OCI-LY7 (cell line): ENCODE results near the gene SMYD4. TPM values are rescaled to one million over a fixed set of nuclear protein-coding genes. Genes with fewer than 3 reads are reported as not detected.
"Not testable (repeated sequence)": the region's sequence is repeated elsewhere in the genome, so short reads cannot be mapped to it uniquely, and the experiment has no call there.

Experiments
- BruUV-seq: library from RNA; stranded (reverse); fragments of 400-500 nt; replicated peaks from 2 replicates; lab custom pipeline; 2021; lab: Mats Ljungman, UMichigan
- CTCF ChIA-PET: fragments of 300-600 bp; sonication (Branson Sonifier 250); formaldehyde crosslinking; loops from one replicate; lab custom pipeline; 2022; ENCODE audit warnings: antibody characterized with exemption; ENCODE audit not compliant: unreplicated experiment; lab: Charles Lee
- POLR2A ChIA-PET: fragments of 300-600 bp; sonication (Branson Sonifier 250); formaldehyde crosslinking; loops from one replicate; lab custom pipeline; 2022; ENCODE audit warnings: antibody characterized with exemption; lab: Charles Lee
- DNase-seq: peaks from one replicate; pipeline ENCODE4 v3.0.0-alpha.2; 2015; ENCODE audit warnings: low spot score
- H2AFZ ChIP-seq: fragments of 200-600 bp; sonication (generic), shearing (Covaris generic); 2 replicates; pipeline ENCODE4 v1.6.1; 2014; ENCODE audit warnings: mild to moderate bottlenecking, antibody characterized with exemption, low read length, moderate library complexity
- H3K27ac ChIP-seq: fragments of 200-600 bp; sonication (generic); 2 replicates; pipeline ENCODE4 v1.5.1; 2014; ENCODE audit warnings: mixed run types, low read depth, mild to moderate bottlenecking, moderate library complexity, low read length, inconsistent platforms; ENCODE audit not compliant: poor library complexity, severe bottlenecking
- H3K36me3 ChIP-seq: fragments of 200-600 bp; sonication (generic); 2 replicates; pipeline ENCODE4 v1.6.1; 2014; ENCODE audit warnings: mild to moderate bottlenecking, antibody characterized with exemption, low read length, moderate library complexity, mixed read lengths; ENCODE audit not compliant: insufficient read depth
- H3K4me1 ChIP-seq: fragments of 200-600 bp; sonication (generic); 2 replicates; pipeline ENCODE4 v1.5.1; 2014; ENCODE audit warnings: mild to moderate bottlenecking, low read length; ENCODE audit not compliant: insufficient read depth, poor library complexity, severe bottlenecking
- H3K4me2 ChIP-seq: fragments of 200-600 bp; sonication (generic); 2 replicates; pipeline ENCODE4 v1.6.1; 2014; ENCODE audit warnings: mild to moderate bottlenecking, low read length
- H3K4me3 ChIP-seq: fragments of 200-600 bp; sonication (generic); 2 replicates; pipeline ENCODE4 v1.5.1; 2014; ENCODE audit warnings: mild to moderate bottlenecking, low read depth, low read length; ENCODE audit not compliant: poor library complexity, severe bottlenecking
- H3K79me2 ChIP-seq: fragments of 200-600 bp; sonication (generic); 2 replicates; pipeline ENCODE4 v1.6.1; 2016; ENCODE audit warnings: low read depth, mild to moderate bottlenecking, low read length, moderate library complexity, mixed read lengths; ENCODE audit not compliant: insufficient read depth
- H3K9me2 ChIP-seq: fragments of 200-600 bp; sonication (generic); 2 replicates; pipeline ENCODE4 v1.6.1; 2016; ENCODE audit warnings: mild to moderate bottlenecking, low read length, mixed read lengths; ENCODE audit not compliant: insufficient read depth
- H3K9me3 ChIP-seq: fragments of 200-600 bp; sonication (generic); 2 replicates; pipeline ENCODE4 v1.6.1; 2014; ENCODE audit warnings: mild to moderate bottlenecking, mixed run types, low read length, mixed read lengths
- H4K20me1 ChIP-seq: fragments of 200-600 bp; sonication (generic); 2 replicates; pipeline ENCODE4 v1.6.1; 2014; ENCODE audit warnings: mild to moderate bottlenecking, antibody characterized with exemption, low read length, moderate library complexity, mixed read lengths; ENCODE audit not compliant: insufficient read depth
- CTCF ChIP-seq: fragments of 200-600 bp; sonication (generic); conservative IDR thresholded peaks from 2 replicates; pipeline ENCODE4 v1.5.1; 2014; ENCODE audit warnings: mild to moderate bottlenecking, antibody characterized with exemption, low read length, moderate library complexity, mixed read lengths
- EZH2phosphoT487 ChIP-seq: fragments of 200-600 bp; sonication (generic); IDR thresholded peaks from 2 replicates; pipeline ENCODE4 v1.6.1; 2018; ENCODE audit warnings: low read depth, borderline replicate concordance, mild to moderate bottlenecking, mixed run types, antibody characterized with exemption, low read length, moderate library complexity, mixed read lengths
- intact Hi-C: fragments of 100-400 bp; cut with micrococcal nuclease; formaldehyde crosslinking; loops from one replicate; pipeline ENCODE4 v1.10.0; 2022; ENCODE audit not compliant: unreplicated experiment
- total RNA-seq, 2 experiments: library from RNA; depleted of rRNA in 1 of 2; stranded (reverse); fragments of >200 nt in 1 of 2; shearing (Covaris generic) in 1 of 2; gene quantifications; 2 replicates each; pipeline ENCODE4 v1.2.3, GENCODE V29; 2014 to 2022

SMYD4 gene
- total RNA-seq, 2 experiments from 2014 or later, result 27.5 to 33.5 TPM

DNA sequence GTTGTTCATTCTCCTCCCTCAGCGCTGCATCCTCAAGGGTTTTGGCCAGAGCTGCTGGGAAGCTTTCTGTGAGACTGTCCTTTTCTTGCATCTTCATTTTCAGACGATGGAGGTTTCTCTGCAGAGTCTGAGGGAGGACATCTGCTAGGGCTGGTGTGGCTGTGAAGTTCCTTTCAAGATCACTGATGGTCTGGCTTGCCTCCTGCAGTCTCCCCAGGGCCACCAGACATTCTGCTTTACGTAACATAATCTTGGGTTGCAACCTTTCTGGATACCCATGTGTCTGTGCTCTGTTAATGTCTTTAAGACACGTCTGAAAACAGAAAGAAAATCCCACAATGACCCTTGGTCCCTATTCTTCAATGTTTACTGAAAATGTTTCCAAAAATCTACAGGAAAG, 29.0 kb downstream of the SMYD4 start:
- BruUV-seq, result no TSS peak
- CTCF ChIA-PET, result no interaction called here
- POLR2A ChIA-PET, result no interaction called here
- Histone ChIP-seq H4K20me1 (no peaks in the 10 kb centered on the region), H3K27ac (no peak overlapping the region), H3K9me2 (no peaks in the 10 kb centered on the region), H3K36me3 (peaks cover 53% of the 10 kb centered on the region), H3K9me3 (no peaks in the 10 kb centered on the region), H3K4me2 (no peak overlapping the region), H3K4me1 (no peaks in the 10 kb centered on the region), H2AFZ (no peak overlapping the region), H3K4me3 (no peak overlapping the region), H3K79me2 (peaks cover 5% of the 10 kb centered on the region; the same call in 1 of the 2 replicates)
- DNase-seq, result no peak
- intact Hi-C loops, result no loop called here
- no peak for TF ChIP-seq CTCF

DNA sequence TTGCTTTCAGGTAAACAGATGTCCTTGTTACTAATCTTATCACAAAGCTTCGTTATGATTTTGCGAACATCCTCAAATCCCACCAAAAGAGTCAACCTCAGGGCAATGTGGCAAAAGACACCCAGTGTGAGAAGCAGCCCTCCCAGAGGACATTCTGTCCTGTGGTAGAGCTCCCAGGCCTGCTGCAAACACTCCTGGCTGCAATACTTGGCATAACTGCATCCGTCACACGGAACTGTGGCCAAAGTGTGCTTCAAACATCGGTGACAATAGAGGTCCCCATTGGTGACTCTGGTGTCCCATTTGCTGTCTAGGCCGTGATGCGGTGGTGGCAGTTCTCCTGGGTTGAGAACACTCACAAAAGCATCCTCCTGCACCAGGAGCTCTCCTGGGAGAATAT, 29.5 kb downstream of the SMYD4 start:
- ChIA-PET CTCF (no interaction called here), POLR2A (no interaction called here)
- BruUV-seq, result no TSS peak
- Histone ChIP-seq H3K4me3 (no peak overlapping the region), H3K27ac (no peak overlapping the region), H4K20me1 (no peaks in the 10 kb centered on the region), H3K4me1 (no peaks in the 10 kb centered on the region), H3K4me2 (no peak overlapping the region), H2AFZ (no peak overlapping the region), H3K9me2 (no peaks in the 10 kb centered on the region), H3K9me3 (no peaks in the 10 kb centered on the region), H3K36me3 (peaks cover 53% of the 10 kb centered on the region), H3K79me2 (peaks cover 5% of the 10 kb centered on the region; the same call in 1 of the 2 replicates)
- TF ChIP-seq CTCF (no peak), EZH2phosphoT487 (no peak)
- no peak for DNase-seq
- intact Hi-C loops, result no loop called here

DNA sequence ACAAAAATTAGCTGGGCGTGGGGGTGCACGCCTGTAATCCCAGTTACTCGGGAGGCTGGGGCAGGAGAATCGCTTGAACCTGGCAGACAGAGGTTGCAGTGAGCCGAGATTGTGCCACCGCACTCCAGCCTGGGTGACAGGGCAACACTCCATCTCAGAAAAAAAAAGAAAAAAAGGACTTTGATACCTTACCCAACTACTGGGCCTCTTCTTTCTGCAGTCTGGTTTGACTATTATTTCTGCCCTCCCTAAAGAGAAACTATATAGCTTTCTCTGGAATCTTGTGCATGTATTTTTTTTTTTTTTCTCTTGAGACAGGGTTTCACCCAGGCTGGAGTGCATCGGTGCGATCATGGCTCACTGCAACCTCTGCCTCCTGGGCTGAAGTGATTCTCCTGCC, 31.9 kb downstream of the SMYD4 start:
- Histone ChIP-seq H3K79me2 (peaks cover 10% of the 10 kb centered on the region; the same call in 1 of the 2 replicates), H3K36me3 (peaks cover 53% of the 10 kb centered on the region)
- H3K9me2 ChIP-seq, H4K20me1 ChIP-seq, BruUV-seq, H2AFZ ChIP-seq, DNase-seq, H3K4me1 ChIP-seq, CTCF ChIA-PET, H3K4me2 ChIP-seq, POLR2A ChIA-PET, H3K27ac ChIP-seq, H3K4me3 ChIP-seq, H3K9me3 ChIP-seq, intact Hi-C loops: not testable (repeated sequence)
